A549 (cell line): ENCODE data around the gene FOSL1. TPM values are rescaled to one million over a fixed set of nuclear protein-coding genes. Genes with fewer than 3 reads are reported as not detected.

Experiments used
- ATAC-seq, 2 experiments: fragments of 200-7000 bp in 1 of 2; fragments of >200 bp in 1 of 2; cut with Nextera tagmentation in 1 of 2; cut with Tn5 transposase in 1 of 2; 3 replicates each; pipeline versions ENCODE4 v1.8.0 to v1.9.1; 2018 to 2020; ENCODE audit warnings: mild to moderate bottlenecking in 1 of 2, moderate library complexity in 1 of 2
- CTCF ChIA-PET: fragments of 300-600 bp; sonication (Branson Sonifier 250); formaldehyde crosslinking; extraction: SDS; loops from one replicate; lab custom pipeline; 2021; ENCODE audit warnings: antibody characterized with exemption, inconsistent platforms; lab: Yijun Ruan, JAX
- POLR2A ChIA-PET: fragments of 350-600 bp; formaldehyde crosslinking; extraction: SDS; loops from one replicate; lab custom pipeline; 2021; ENCODE audit warnings: antibody characterized with exemption, inconsistent platforms; lab: Yijun Ruan, JAX
- DNase-seq, 2 experiments: peaks; one replicate each; pipeline versions ENCODE4 v3.0.0 to v3.0.0-alpha.2; 2011 to 2016; ENCODE audit warnings: low read depth in 1 of 2, low spot score in 1 of 2
- FAIRE-seq: peaks from 2 replicates; lab custom pipeline; 2011; peaks lifted over from hg19 to GRCh38; lab: Jason Lieb, UNC
- H3K27ac ChIP-seq, 2 experiments: fragments of >200 bp; sonication (Bioruptor Twin); formaldehyde crosslinking; 3 replicates each; pipeline ENCODE4 v1.5.1; 2016 to 2017
- H3K4me1 ChIP-seq: fragments of >200 bp; sonication (Bioruptor Twin); formaldehyde crosslinking; 3 replicates; pipeline ENCODE4 v1.6.1; 2016
- H3K4me2 ChIP-seq: fragments of >200 bp; sonication (Bioruptor Twin); formaldehyde crosslinking; 3 replicates; pipeline ENCODE4 v1.6.1; 2016
- H3K4me3 ChIP-seq: fragments of >200 bp; sonication (Bioruptor Twin); formaldehyde crosslinking; 3 replicates; pipeline ENCODE4 v1.5.1; 2016
- H3K9me3 ChIP-seq: fragments of >200 bp; sonication (Bioruptor Twin); formaldehyde crosslinking; 3 replicates; pipeline ENCODE4 v1.6.1; 2016
- BHLHE40 ChIP-seq: IDR thresholded peaks from 2 replicates; pipeline ENCODE4 v1.6.1; 2012; ENCODE audit warnings: low read depth, low read length, inconsistent platforms
- CBX2 ChIP-seq: fragments of 200-600 bp; sonication (generic); IDR thresholded peaks from 2 replicates; pipeline ENCODE4 v1.6.1; 2016; ENCODE audit warnings: low read depth, mild to moderate bottlenecking, borderline replicate concordance
- CBX8 ChIP-seq: fragments of 200-600 bp; sonication (generic); IDR thresholded peaks from 2 replicates; pipeline ENCODE4 v1.6.1; 2016
- CEBPB ChIP-seq, 2 experiments: fragments of >200 bp in 1 of 2; sonication (Bioruptor Twin) in 1 of 2; formaldehyde crosslinking in 1 of 2; IDR thresholded peaks; 2 replicates each; pipeline ENCODE4 v1.6.1; 2012 to 2016
- CHD2 ChIP-seq: fragments of 150-350 bp; IDR thresholded peaks from 2 replicates; pipeline ENCODE4 v1.6.1; 2014; ENCODE audit warnings: low read length; ENCODE audit not compliant: partially characterized antibody
- CHD4 ChIP-seq: fragments of 200-600 bp; sonication (generic); IDR thresholded peaks from 2 replicates; pipeline ENCODE4 v1.6.1; 2016; ENCODE audit warnings: antibody characterized with exemption, mild to moderate bottlenecking, borderline replicate concordance
- EHF ChIP-seq: fragments of 250-450 bp; sonication (Bioruptor Pico); IDR thresholded peaks from 2 replicates; pipeline ENCODE4 v1.5.0; 2020; ENCODE audit warnings: mild to moderate bottlenecking
- ELK1 ChIP-seq: fragments of 150-350 bp; IDR thresholded peaks from 2 replicates; pipeline ENCODE4 v1.6.1; 2014; ENCODE audit warnings: low read depth, mild to moderate bottlenecking, low read length
- EP300 ChIP-seq, 2 experiments: fragments of >200 bp; sonication (Bioruptor Twin); formaldehyde crosslinking; IDR thresholded peaks; 2 replicates in 1 of 2; 3 replicates in 1 of 2; pipeline ENCODE4 v1.6.1; 2016 to 2017
- FOSB ChIP-seq: fragments of 250-450 bp; sonication (Bioruptor Pico); IDR thresholded peaks from 2 replicates; pipeline ENCODE4 v1.5.0; 2020; ENCODE audit warnings: mild to moderate bottlenecking, moderate library complexity
- FOSL2 ChIP-seq, 2 experiments: fragments of 450-650 bp in 1 of 2; fragments of >200 bp in 1 of 2; sonication (Bioruptor Twin) in 1 of 2; formaldehyde crosslinking; IDR thresholded peaks; 2 replicates each; pipeline versions ENCODE4 v1.5.0 to v1.6.1; 2016 to 2020; ENCODE audit warnings: mild to moderate bottlenecking in 1 of 2, moderate library complexity in 1 of 2
- FOXS1 ChIP-seq: fragments of 250-450 bp; sonication (Bioruptor Pico); IDR thresholded peaks from 2 replicates; pipeline ENCODE4 v1.5.0; 2020; ENCODE audit warnings: mild to moderate bottlenecking, moderate library complexity
- HDAC2 ChIP-seq: fragments of 200-600 bp; sonication (generic); IDR thresholded peaks from 2 replicates; pipeline ENCODE4 v1.6.1; 2016
- HEYL ChIP-seq: fragments of 250-450 bp; sonication (Bioruptor Pico); IDR thresholded peaks from 2 replicates; pipeline ENCODE4 v1.8.0; 2021; ENCODE audit warnings: mild to moderate bottlenecking, moderate library complexity
- HMGXB4 ChIP-seq: fragments of 250-450 bp; sonication (Bioruptor Pico); IDR thresholded peaks from 2 replicates; pipeline ENCODE4 v1.5.0; 2021; ENCODE audit warnings: mild to moderate bottlenecking, moderate library complexity, borderline replicate concordance
- HOXB13 ChIP-seq: fragments of 250-450 bp; sonication (Bioruptor Pico); IDR thresholded peaks from 2 replicates; pipeline ENCODE4 v1.5.0; 2020; ENCODE audit warnings: low read depth, mild to moderate bottlenecking, moderate library complexity
- JUNB ChIP-seq: fragments of >200 bp; sonication (Bioruptor Twin); formaldehyde crosslinking; IDR thresholded peaks from 2 replicates; pipeline ENCODE4 v1.6.1; 2016
- KDM1A ChIP-seq: fragments of 200-600 bp; sonication (generic); IDR thresholded peaks from 2 replicates; pipeline ENCODE4 v1.6.1; 2016; ENCODE audit warnings: low read depth, mild to moderate bottlenecking
- MAFK ChIP-seq: fragments of 450-650 bp; IDR thresholded peaks from 2 replicates; pipeline ENCODE4 v1.6.1; 2014; ENCODE audit not compliant: partially characterized antibody
- MAX ChIP-seq: IDR thresholded peaks from 2 replicates; pipeline ENCODE4 v1.6.1; 2012
- MAZ ChIP-seq: fragments of 150-350 bp; IDR thresholded peaks from 2 replicates; pipeline ENCODE4 v1.6.1; 2014; ENCODE audit warnings: antibody characterized with exemption, low read depth, low read length, borderline replicate concordance
- NFE2L2 ChIP-seq: fragments of 150-350 bp; conservative IDR thresholded peaks from 2 replicates; pipeline ENCODE4 v1.6.1; 2014; ENCODE audit warnings: low read length
- NPAS2 ChIP-seq: fragments of 250-450 bp; sonication (Bioruptor Pico); IDR thresholded peaks from 2 replicates; pipeline ENCODE4 v1.8.0; 2022; ENCODE audit warnings: mild to moderate bottlenecking, moderate library complexity, borderline replicate concordance
- PHF8 ChIP-seq: fragments of 200-600 bp; sonication (generic); IDR thresholded peaks from 2 replicates; pipeline ENCODE4 v1.6.1; 2016; ENCODE audit warnings: low read depth, mild to moderate bottlenecking, antibody characterized with exemption, moderate library complexity, borderline replicate concordance
- POLR2A ChIP-seq: IDR thresholded peaks from 2 replicates; pipeline ENCODE4 v1.6.1; 2012; ENCODE audit warnings: mild to moderate bottlenecking, low read length
- REST ChIP-seq: fragments of 200-600 bp; sonication (generic); IDR thresholded peaks from 2 replicates; pipeline ENCODE4 v1.6.1; 2016; ENCODE audit warnings: antibody characterized with exemption, mild to moderate bottlenecking, moderate library complexity
- RFX5 ChIP-seq: fragments of 450-650 bp; IDR thresholded peaks from 2 replicates; pipeline ENCODE4 v1.7.1; 2014; ENCODE audit warnings: antibody characterized with exemption, mild to moderate bottlenecking, moderate library complexity
- ZFP36 ChIP-seq: fragments of 450-650 bp; IDR thresholded peaks from 2 replicates; pipeline ENCODE4 v1.6.1; 2014; ENCODE audit warnings: borderline replicate concordance; ENCODE audit not compliant: partially characterized antibody
- ZSCAN20 ChIP-seq: fragments of 250-450 bp; sonication (Bioruptor Pico); IDR thresholded peaks from 2 replicates; pipeline ENCODE4 v1.8.0; 2022; ENCODE audit warnings: mild to moderate bottlenecking, moderate library complexity
- WGBS: methylation state at CpG from one replicate; pipeline ENCODE4 v1.1.6; 2017; ENCODE audit errors: missing lambda C conversion rate; 5-methylcytosine and 5-hydroxymethylcytosine counted together
- polyA plus RNA-seq, 4 experiments: library from polyadenylated mRNA; depleted of rRNA in 3 of 4; stranded (reverse); fragments of >200 nt; fragmentation: RNase III in 1 of 4; extraction: RNeasy Plus Mini Kit Qiagen cat#74134 plus additional on column Dnase treatment in 1 of 4; gene quantifications; 2 replicates in 3 of 4; 3 replicates in 1 of 4; pipeline ENCODE4 v1.2.3, GENCODE V29; 2011 to 2017
- TF ChIP-seq, protein P1 (sequence below): fragments of >200 bp; sonication (Bioruptor Twin); formaldehyde crosslinking; IDR thresholded peaks from 3 replicates; pipeline ENCODE4 v1.5.1; 2016
- TF ChIP-seq, protein P2 (sequence below): fragments of >200 bp; sonication (Bioruptor Twin); formaldehyde crosslinking; IDR thresholded peaks from 2 replicates; pipeline ENCODE4 v1.6.1; 2016

Gene FOSL1
- polyA plus RNA-seq, 2 of the 4 experiments (the other 2 are of a cell fraction): 6.7 to 24.1 TPM

DNA sequence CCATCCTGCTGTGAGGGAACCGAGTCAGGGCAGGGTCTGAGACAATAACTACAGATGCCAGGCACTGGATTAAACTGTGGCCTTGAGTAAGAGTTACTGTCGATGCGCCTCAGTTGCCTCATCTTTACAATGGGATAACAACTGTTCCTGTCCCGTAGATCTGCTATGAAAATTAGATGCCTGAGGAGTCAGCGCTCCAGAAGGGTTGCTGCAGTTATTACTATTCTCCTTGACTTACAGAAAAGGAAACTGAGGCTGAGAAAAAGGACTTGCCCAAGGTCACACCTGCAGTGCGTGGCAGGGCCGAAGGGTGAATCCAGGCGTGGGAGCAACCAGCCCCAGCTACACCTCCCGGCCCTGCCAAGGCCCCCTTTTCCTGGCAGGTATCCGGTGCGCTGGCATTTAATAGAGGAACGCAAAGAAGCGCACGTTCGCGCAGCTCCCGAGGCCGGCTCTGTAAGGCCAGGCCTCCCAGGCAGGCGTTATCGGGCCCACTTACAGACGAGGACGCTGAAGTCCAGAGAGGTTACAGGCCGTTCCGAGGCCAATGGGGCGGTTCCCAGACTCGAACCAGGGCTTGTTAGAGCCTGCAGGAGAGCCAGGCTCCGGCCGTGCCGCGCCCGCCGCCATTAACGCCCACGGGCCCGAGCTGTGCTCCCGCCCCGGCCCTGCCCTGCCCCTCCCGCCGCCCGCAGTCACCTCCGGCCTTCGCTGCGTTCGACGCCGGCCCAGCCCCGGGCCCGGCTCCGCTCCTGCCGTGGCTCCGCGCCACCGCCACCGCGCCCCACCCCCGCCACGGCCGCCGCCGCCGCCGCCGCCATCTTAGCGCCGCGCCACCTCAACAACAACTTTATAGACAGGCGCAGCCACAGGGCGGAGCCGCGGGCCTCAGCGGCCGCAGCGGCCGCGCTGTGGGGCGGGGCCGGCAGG, 18.3 kb upstream of the FOSL1 start, which contains the start of gene C11orf68:
Gene C11orf68 (minus strand): TSS at position 852 of the 930 bp plus-strand sequence. CDS start 31 bp downstream, at position 821.
- FAIRE-seq: no peak
- ChIA-PET POLR2A (interaction anchor here (1.0 to 1.9 kb wide), 6 partner anchors 16 to 30 kb away, joined by 3 to 7 read pairs (median 5); partner anchors contain the start of genes CCDC85B, FIBP and FOSL1), CTCF (interaction anchor here (1.2 to 31.6 kb wide), 2 partner anchors 25 to 48 kb away, joined by 3 to 618 read pairs; partner anchors contain the start of genes CCDC85B, FIBP and FOSL1)
- DNase-seq: peak in 1 of 2 experiments; percentile 62
- peaks cover 51% of the 10 kb centered on the region for H3K4me1 ChIP-seq
- H3K9me3 ChIP-seq: no peaks in the 10 kb centered on the region
- peak within 1 kb of the TSS; percentile 95 to 100 for H3K27ac ChIP-seq
- H3K4me3 ChIP-seq: peak within 1 kb of the TSS; percentile 97
- peak within 1 kb of the TSS; percentile 98 for H3K4me2 ChIP-seq
- WGBS: 8% methylated on average over 28 of the region's 77 CpGs
- peak; percentile 5 to 40; a peak in 5 of 6 replicates for ATAC-seq
- TF ChIP-seq NFE2L2 (no peak), JUNB (no peak), MAZ (no peak), POLR2A (peak; percentile 87), PHF8 (peak; percentile 86; the same call in 1 of the 2 replicates), EP300 (IDR thresholded peaks at IDR 0.05) (no peak), NPAS2 (CRISPR knock-in tag) (no peak), CBX8 (no peak), CHD2 (no peak), FOXS1 (CRISPR knock-in tag) (no peak), MAX (peak; percentile 34; the same call in 1 of the 2 replicates), ELK1 (no peak), HEYL (CRISPR knock-in tag) (no peak), KDM1A (peak; percentile 92), BHLHE40 (no peak), CBX2 (no peak), REST (peak; percentile 63), RFX5 (no peak), FOSL2 (IDR thresholded peaks at IDR 0.05) (no peak), FOSL2 (CRISPR knock-in tag; IDR thresholded peaks at IDR 0.05) (no peak), ZSCAN20 (no peak), FOSB (CRISPR knock-in tag) (no peak), CHD4 (no peak), HDAC2 (peak; percentile 71), CEBPB (IDR thresholded peaks at IDR 0.05) (no peak), HOXB13 (CRISPR knock-in tag) (no peak), ZFP36 (no peak), MAFK (no peak), EHF (CRISPR knock-in tag) (no peak), HMGXB4 (CRISPR knock-in tag) (no peak)
- TF ChIP-seq, protein P1, sequence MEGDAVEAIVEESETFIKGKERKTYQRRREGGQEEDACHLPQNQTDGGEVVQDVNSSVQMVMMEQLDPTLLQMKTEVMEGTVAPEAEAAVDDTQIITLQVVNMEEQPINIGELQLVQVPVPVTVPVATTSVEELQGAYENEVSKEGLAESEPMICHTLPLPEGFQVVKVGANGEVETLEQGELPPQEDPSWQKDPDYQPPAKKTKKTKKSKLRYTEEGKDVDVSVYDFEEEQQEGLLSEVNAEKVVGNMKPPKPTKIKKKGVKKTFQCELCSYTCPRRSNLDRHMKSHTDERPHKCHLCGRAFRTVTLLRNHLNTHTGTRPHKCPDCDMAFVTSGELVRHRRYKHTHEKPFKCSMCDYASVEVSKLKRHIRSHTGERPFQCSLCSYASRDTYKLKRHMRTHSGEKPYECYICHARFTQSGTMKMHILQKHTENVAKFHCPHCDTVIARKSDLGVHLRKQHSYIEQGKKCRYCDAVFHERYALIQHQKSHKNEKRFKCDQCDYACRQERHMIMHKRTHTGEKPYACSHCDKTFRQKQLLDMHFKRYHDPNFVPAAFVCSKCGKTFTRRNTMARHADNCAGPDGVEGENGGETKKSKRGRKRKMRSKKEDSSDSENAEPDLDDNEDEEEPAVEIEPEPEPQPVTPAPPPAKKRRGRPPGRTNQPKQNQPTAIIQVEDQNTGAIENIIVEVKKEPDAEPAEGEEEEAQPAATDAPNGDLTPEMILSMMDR: no peak
- TF ChIP-seq, protein P2, sequence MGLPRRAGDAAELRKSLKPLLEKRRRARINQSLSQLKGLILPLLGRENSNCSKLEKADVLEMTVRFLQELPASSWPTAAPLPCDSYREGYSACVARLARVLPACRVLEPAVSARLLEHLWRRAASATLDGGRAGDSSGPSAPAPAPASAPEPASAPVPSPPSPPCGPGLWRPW: no peak
